Gastroesophageal sphincter (tissue), 4 donors: ENCODE results near the gene ANKRD65. TPM values are rescaled to one million over a fixed set of nuclear protein-coding genes. Genes with fewer than 3 reads are reported as not detected.
A peak's percentile ranks its signal among the peaks of the same experiment; 100 is the strongest.

Experiments
- ATAC-seq: fragments of 150-250 bp; one replicate; pipeline ENCODE4 v1.9.1; 2016; ENCODE audit warnings: mild to moderate bottlenecking, moderate library complexity
- H3K27ac ChIP-seq, 4 donors: fragments of 200-600 bp; sonication (generic) in 3 of 4; 1 replicate in 3 of 4; 2 replicates in 1 of 4; pipeline ENCODE4 v1.5.1; 2016 to 2019
- H3K27me3 ChIP-seq: fragments of 200-600 bp; sonication (generic); one replicate; pipeline ENCODE4 v1.5.1; 2019
- H3K36me3 ChIP-seq, 2 donors: fragments of 200-600 bp; sonication (generic); one replicate each; pipeline ENCODE4 v1.5.1; 2019; ENCODE audit warnings: control low read depth in 1 of 2
- H3K4me1 ChIP-seq, 3 donors: fragments of 200-600 bp; sonication (generic); 1 replicate in 2 of 3; 2 replicates in 1 of 3; pipeline ENCODE4 v1.5.1; 2016 to 2019; ENCODE audit warnings: control low read depth in 2 of 3
- H3K4me3 ChIP-seq, 2 donors: fragments of 200-600 bp; sonication (generic); one replicate each; pipeline ENCODE4 v1.5.1; 2019; ENCODE audit warnings: mild to moderate bottlenecking in 1 of 2, moderate library complexity in 1 of 2
- H3K9me3 ChIP-seq, 3 donors: fragments of 200-600 bp; sonication (generic); one replicate each; pipeline ENCODE4 v1.5.1; 2017 to 2019; ENCODE audit warnings: control low read depth in 2 of 3
- CTCF ChIP-seq, 4 experiments: fragments of 200-600 bp in 2 of 4; fragments of 450-650 bp in 2 of 4; sonication (generic) in 1 of 4; IDR thresholded peaks; one replicate each; pipeline ENCODE4 v1.5.1; 2017 to 2019; ENCODE audit warnings: antibody characterized with exemption in 4 of 4, mild to moderate bottlenecking in 2 of 4, moderate library complexity in 2 of 4
- EP300 ChIP-seq: sonication (generic); formaldehyde crosslinking; IDR thresholded peaks from one replicate; pipeline ENCODE4 v1.6.1; 2017; ENCODE audit warnings: antibody characterized with exemption, mild to moderate bottlenecking
- POLR2A ChIP-seq, 2 donors: fragments of 450-650 bp; IDR thresholded peaks; one replicate each; pipeline ENCODE4 v1.6.1; 2017; ENCODE audit warnings: antibody characterized with exemption in 2 of 2, mild to moderate bottlenecking in 2 of 2, moderate library complexity in 1 of 2
- POLR2AphosphoS5 ChIP-seq: sonication (generic); formaldehyde crosslinking; IDR thresholded peaks from one replicate; pipeline ENCODE4 v1.6.1; 2017; ENCODE audit warnings: antibody characterized with exemption
- WGBS, 2 donors: methylation state at CpG; one replicate each; pipeline ENCODE4 v1.1.5; 2018; ENCODE audit warnings: low coverage in 1 of 2; 5-methylcytosine and 5-hydroxymethylcytosine counted together
- total RNA-seq, 4 donors: library from RNA; depleted of rRNA; stranded (reverse); fragments of >200 nt; gene quantifications; one replicate each; pipeline ENCODE4 v1.1.0, GENCODE V29; 2016

ANKRD65 gene
- total RNA-seq, 4 donors from 2014 or later = 8.7 to 16.9 (median 10.3) TPM

- Histone ChIP-seq H3K4me1 (peaks cover 0 to 72% (median 20%) of the 10 kb centered on the region in 3 donors), H3K36me3 (peaks cover 0 to 78% of the 10 kb centered on the region in 2 donors)
- ATAC-seq = no peak
Measured at GRCh38 chr1:1399872-1400575, 21.1 kb downstream of the ANKRD65 start.

GRCh38 chr1:1399187-1399871, 21.7 kb downstream of the ANKRD65 start, which contains the start of gene CCNL2:
CCNL2 (minus strand) TSS chr1:1399335; CDS start chr1:1399306, 29 bp downstream.
- Histone ChIP-seq H3K4me3 (peak within 1 kb of the TSS; percentile 93 to 100), H3K9me3 (no peaks in the 10 kb centered on the region), H3K27ac (peak within 1 kb of the TSS; percentile 78 to 92 (median 89)), H3K4me1 (peaks cover 0 to 72% (median 19%) of the 10 kb centered on the region in 3 donors), H3K27me3 (no peaks in the 10 kb centered on the region), H3K36me3 (peaks cover 0 to 78% of the 10 kb centered on the region in 2 donors)
- no CpG with 5 or more reads among the region's 86 CpGs for WGBS, 2 donors
- ATAC-seq = peak; percentile 99
- TF ChIP-seq POLR2AphosphoS5 = peak; percentile 83
- TF ChIP-seq CTCF (IDR thresholded peaks at IDR 0.05) = peak in 3 of 4 experiments; percentile 79 to 93 (median 89)
- peak; percentile 56 to 61 for TF ChIP-seq POLR2A (IDR thresholded peaks at IDR 0.05)
- no peak for TF ChIP-seq EP300

More at GRCh38 chr1:1399872-1400575, 21.1 kb downstream of the ANKRD65 start:
- Histone ChIP-seq H3K4me3 (peak overlapping the region; percentile 93 to 100), H3K27me3 (no peaks in the 10 kb centered on the region), H3K9me3 (no peaks in the 10 kb centered on the region), H3K27ac (peak overlapping the region; percentile 73 to 92 (median 89))
- TF ChIP-seq POLR2AphosphoS5 = no peak
- TF ChIP-seq POLR2A (IDR thresholded peaks at IDR 0.05) = no peak
- no peak for TF ChIP-seq CTCF (IDR thresholded peaks at IDR 0.05)
- no peak for TF ChIP-seq EP300
- WGBS, 2 donors = 8 to 70% methylated on average over 2 to 10 of the region's 34 CpGs

GRCh38 chr1:1398677-1399186, 22.3 kb downstream of the ANKRD65 start:
- WGBS, 2 donors = no CpG with 5 or more reads among the region's 54 CpGs
- H3K36me3 ChIP-seq = peaks cover 0 to 78% of the 10 kb centered on the region in 2 donors
- TF ChIP-seq CTCF (IDR thresholded peaks at IDR 0.05) (no peak), EP300 (no peak), POLR2A (IDR thresholded peaks at IDR 0.05) (no peak), POLR2AphosphoS5 (no peak)
- H3K9me3 ChIP-seq = no peaks in the 10 kb centered on the region
- ATAC-seq = peak; percentile 4
- no peaks in the 10 kb centered on the region for H3K27me3 ChIP-seq
- peak overlapping the region; percentile 93 to 100 for H3K4me3 ChIP-seq
- H3K27ac ChIP-seq = peak overlapping the region; percentile 78 to 92 (median 89)
- peaks cover 0 to 72% (median 19%) of the 10 kb centered on the region in 3 donors for H3K4me1 ChIP-seq

GRCh38 chr1:1397839-1398523, 23.1 kb downstream of the ANKRD65 start:
- peaks cover 0 to 78% of the 10 kb centered on the region in 2 donors for H3K36me3 ChIP-seq
- no peaks in the 10 kb centered on the region for H3K9me3 ChIP-seq

More at GRCh38 chr1:1397839-1398523, 23.1 kb downstream of the ANKRD65 start:
- WGBS, 2 donors = 44 to 46% methylated on average over 11 of the region's 19 CpGs
- no peaks in the 10 kb centered on the region for H3K27me3 ChIP-seq
- H3K4me3 ChIP-seq = peak overlapping the region; percentile 93 to 100
- no peak for TF ChIP-seq POLR2A (IDR thresholded peaks at IDR 0.05)
- no peak for TF ChIP-seq POLR2AphosphoS5
- no peak for TF ChIP-seq CTCF (IDR thresholded peaks at IDR 0.05)
- no peak for TF ChIP-seq EP300
- H3K4me1 ChIP-seq = peaks cover 0 to 74% (median 19%) of the 10 kb centered on the region in 3 donors
- H3K27ac ChIP-seq = peak overlapping the region in 3 of 4 donors; percentile 89 to 92 (median 89)
- no peak for ATAC-seq
